Stimulated activated CD4-positive, alpha-beta T cell treated with anti-CD3 and anti-CD28 coated beads, Interleukin-2, amount 100 ng/mL, for 48 hours (primary cell): ENCODE measurements around the gene LCA5.
"Not testable (repeated sequence)": the region's sequence is repeated elsewhere in the genome, so short reads cannot be mapped to it uniquely, and the experiment has no call there.

Experiments used
- DNase-seq, 2 donors: peaks; one replicate each; pipeline ENCODE4 v3.0.0-alpha.2; 2020

LCA5 gene

GRCh38 chr6:79536585-79536953 is 661 bp downstream of the LCA5 start:
- DNase-seq, result no peak

DNA sequence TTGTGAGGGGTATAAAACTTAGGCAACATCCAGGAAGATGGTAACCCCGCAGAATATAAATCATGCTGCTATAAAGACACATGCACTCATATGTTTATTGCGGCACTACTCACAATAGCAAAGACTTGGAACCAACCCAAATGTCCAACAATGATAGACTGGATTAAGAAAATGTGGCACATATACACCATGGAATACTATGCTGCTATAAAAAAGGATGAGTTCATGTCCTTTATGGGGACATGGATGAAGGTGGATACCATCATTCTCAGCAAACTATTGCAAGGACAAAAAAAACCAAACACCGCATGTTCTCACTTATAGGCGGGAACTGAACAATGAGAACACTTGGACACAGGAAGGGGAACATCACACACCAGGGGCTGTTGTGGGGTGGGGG is 7.7 kb downstream of the LCA5 start:
- not testable (repeated sequence) for DNase-seq

DNA sequence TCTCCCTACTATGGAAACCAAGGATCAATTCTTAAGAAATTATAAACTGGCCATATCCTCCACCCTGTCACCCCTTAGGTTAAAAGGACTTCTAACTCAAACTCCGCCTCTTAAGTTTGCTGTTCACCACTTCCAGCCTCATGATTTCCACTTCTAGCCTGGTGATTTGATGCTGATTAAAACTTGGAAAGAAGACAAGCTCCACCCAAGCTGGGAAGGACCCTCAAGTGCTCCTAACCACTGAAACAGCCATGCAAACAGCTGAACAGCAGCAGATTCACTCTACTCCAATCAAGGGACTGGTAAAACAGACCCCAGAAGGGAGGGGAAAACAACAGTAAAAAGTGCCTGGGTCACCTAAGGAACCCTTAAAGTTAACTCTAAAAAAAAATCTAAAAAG is 10.3 kb downstream of the LCA5 start:
- no peak for DNase-seq

DNA sequence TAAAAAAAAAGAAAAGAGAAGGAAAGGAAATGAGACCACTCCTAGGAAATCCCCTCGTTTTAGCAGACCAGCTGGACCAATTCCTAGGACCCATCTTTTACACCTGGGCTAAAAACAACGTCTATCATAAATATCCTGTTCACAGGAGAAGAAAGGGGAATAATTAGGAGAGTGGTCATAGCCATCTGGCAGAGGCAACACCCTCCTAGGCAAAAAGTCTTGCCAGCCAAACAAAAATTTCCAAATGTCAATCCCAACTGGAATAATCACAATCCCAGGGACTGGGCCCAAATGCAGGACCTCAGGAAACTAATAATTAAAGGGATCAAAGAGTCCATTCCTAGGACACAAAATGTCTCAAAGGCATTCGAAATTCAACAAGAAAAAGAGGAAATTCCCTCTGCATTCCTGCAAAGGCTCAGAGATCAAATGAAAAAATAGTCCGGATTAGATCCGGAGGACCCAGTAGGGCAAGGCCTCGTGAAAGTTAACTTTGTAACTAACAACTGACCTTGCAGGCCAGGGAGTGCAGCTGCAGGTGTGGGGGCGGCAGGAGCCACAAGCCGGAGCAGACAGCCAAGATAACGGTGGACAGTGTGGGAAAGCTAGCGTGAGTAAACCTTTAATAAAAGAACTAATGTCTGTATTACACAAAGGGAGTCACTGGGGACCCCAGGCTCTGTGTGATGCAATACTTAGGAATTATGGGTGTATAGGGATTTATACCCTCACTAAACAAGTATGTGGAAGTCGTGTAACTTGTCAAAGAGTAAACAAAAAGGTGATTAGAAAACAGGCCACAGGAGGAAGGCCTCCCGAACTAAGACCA is 11.7 kb downstream of the LCA5 start:
- no peak for DNase-seq

- DNase-seq, result no peak
These were observed 13.2 kb downstream of the LCA5 start for GRCh38 chr6:79524065-79524464.

GRCh38 chr6:79522609-79523008 is 14.6 kb downstream of the LCA5 start:
- DNase-seq, result no peak

DNA sequence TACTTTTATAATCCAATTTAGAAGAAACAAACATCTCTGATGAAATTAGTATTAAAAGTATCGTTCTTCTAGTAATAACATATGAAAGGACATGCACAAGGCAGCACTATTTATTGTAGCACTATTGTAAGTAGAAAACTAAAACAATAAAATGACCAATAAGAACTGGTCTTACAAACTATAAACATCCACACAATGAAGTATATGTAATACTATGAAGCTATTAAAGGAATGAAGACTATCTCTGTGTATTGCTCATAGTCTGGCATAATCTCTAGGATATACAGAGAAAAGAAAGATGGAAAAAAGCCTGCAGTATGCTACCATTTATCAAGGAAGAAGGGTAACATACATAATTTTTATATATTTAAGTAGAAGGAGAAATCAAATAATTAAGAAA is 16.7 kb downstream of the LCA5 start:
- no peak for DNase-seq

DNA sequence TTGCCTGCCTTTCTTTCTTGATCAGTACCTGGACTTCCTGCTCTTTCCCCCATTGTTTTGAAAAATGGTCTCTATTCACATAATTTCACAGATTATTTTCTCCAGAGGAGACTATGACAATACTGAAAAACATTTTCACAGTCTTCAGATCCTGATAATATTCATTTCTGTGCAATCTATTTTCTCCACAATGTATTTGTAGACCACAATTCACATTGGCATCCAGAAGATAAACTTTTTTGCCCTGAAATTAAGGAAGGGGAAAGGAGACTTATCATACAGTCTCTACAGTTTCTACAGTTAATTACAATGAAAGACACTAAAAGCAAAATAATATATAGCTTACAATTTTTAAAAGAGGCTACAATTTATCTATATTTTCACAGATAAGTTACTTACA is 18.4 kb downstream of the LCA5 start:
- no peak for DNase-seq

DNA sequence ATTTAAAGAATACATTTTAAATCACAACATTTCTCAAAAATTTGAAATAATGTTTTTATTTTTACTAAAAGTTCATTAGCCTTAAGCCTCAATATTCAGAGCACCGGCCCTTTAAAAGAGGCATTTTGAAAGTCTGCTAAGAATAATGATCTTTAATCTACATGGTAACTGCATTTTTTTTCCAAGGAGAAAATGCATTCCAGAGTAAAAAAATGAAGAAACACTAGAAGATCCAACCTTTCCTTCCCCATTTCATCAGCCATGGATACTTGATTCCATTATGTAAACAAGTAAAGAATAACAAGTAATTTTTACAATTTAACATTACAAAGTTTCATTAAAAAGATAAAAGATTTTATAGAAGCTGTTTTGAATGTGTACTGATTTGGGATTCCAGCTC is 21.8 kb downstream of the LCA5 start:
- no peak for DNase-seq

DNA sequence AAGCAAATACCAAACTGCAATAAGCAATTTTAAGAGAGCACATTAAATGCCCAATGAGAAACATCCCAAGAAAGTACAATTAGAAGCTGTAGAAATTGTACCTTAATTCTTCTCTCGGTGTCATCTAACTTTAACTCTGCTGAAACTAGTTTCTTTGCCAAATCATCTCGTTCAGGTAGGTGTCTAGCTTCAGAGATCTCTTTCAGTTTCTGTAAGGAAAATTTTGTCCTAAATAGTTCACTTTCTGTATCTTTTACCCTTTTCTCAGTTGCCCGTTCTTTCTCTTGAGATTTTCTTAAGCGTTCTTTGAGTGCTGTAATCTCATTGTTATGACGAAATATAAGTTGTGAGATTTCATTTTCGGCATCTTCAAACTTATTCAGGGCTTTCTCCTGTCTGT is 24.1 kb downstream of the LCA5 start:
- DNase-seq, result no peak

GRCh38 chr6:79512014-79512413 is 25.2 kb downstream of the LCA5 start:
- no peak for DNase-seq

- no peak for DNase-seq
These were observed 26.5 kb downstream of the LCA5 start for GRCh38 chr6:79510707-79511106.

GRCh38 chr6:79506251-79506650 is 31.0 kb downstream of the LCA5 start:
- no peak for DNase-seq

- DNase-seq, result no peak
These were observed 32.9 kb downstream of the LCA5 start for GRCh38 chr6:79504372-79504771.

DNA sequence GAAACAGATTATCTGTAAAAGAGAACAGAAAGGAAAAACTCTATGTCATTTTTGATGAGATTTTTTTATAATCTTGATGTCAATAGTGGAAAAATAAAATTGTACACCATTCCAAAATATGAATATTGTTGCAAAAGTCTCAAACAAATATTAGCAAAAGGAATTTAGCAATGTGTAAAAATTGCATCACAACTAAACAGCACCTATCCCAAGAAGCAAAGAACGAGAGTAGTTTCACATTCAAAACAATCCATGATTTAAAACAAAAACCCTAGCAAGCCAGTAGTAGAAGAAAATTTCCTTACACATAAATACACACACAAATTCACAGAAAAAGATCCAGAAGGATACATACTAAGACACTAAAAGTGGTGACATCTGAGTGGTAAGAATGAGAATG is 38.4 kb downstream of the LCA5 start:
- no peak for DNase-seq

GRCh38 chr6:79495246-79495645 is 42.0 kb downstream of the LCA5 start:
- no peak for DNase-seq

DNA sequence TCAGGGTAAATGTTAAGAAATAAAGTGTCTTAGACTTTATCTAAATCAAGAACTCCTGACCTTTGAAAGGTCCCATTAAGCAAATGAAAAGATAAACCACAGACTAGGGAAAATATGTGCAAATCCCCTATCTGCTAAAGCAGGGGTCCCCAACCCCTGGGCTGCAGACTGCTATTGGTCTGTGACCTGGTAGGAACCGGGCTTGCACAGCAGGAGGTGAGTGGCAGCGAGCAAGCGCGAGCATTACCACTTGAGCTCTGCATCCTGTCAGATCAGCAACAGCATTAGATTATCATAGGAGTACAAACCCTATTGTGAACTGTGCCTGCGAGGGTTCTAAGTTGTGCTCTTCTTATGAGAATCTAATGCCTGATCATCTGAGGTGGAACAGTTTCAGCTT is 42.4 kb downstream of the LCA5 start:
- no peak for DNase-seq

DNA sequence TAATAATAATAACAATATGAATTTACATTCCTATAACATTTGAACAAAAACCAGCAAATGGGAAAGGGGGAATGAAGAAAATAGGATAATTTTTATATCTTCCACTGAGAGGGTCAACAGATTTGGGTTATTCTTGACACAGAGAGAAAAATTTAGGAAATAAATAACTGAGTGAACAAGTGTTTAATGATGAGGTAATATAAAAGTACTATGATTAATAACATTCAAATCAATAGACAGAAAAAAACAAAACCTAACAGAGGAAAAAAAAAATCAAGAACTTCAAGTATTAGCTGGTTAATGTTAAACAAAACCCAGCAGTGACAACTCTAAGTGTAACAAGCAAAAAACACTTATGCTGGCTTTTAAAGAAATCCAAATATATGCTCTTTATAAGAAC is 66.5 kb downstream of the LCA5 start:
- no peak for DNase-seq

GRCh38 chr6:79469376-79470246 is 67.6 kb downstream of the LCA5 start:
- DNase-seq, result no peak

- no peak for DNase-seq
These were observed 68.6 kb downstream of the LCA5 start for GRCh38 chr6:79468587-79468986.

GRCh38 chr6:79468116-79468515 is 69.1 kb downstream of the LCA5 start:
- no peak for DNase-seq

GRCh38 chr6:79467716-79468115 is 69.5 kb downstream of the LCA5 start:
- DNase-seq, result no peak

- no peak for DNase-seq
These were observed 70.9 kb downstream of the LCA5 start for GRCh38 chr6:79466207-79466834.

- DNase-seq, result no peak
These were observed 71.8 kb downstream of the LCA5 start for GRCh38 chr6:79465381-79465780.
